Measurements from ENCODE around the gene HEATR3. TPM values are rescaled to one million over a fixed set of nuclear protein-coding genes. Genes with fewer than 3 reads are reported as not detected.

Gene HEATR3
- polyA plus RNA-seq, 4 donors = 18.4 to 23.5 (median 22.4) TPM

GRCh38 chr16:50146479-50147435 lies 81.0 kb downstream of the HEATR3 start:
- no peak for DNase-seq (ENCODE audit: low read depth in 4 of 4, low spot score in 2 of 4)

- DNase-seq (ENCODE audit: low read depth in 4 of 4, low spot score in 2 of 4) = no peak
Measured at GRCh38 chr16:50151322-50151721, 85.6 kb downstream of the HEATR3 start.

GRCh38 chr16:50151756-50152155 lies 86.0 kb downstream of the HEATR3 start:
- no peak for DNase-seq (ENCODE audit: low read depth in 4 of 4, low spot score in 2 of 4)

GRCh38 chr16:50152351-50152806 lies 86.6 kb downstream of the HEATR3 start:
- peak in 1 of 4 donors; percentile 31 for DNase-seq (ENCODE audit: low read depth in 4 of 4, low spot score in 2 of 4)

- DNase-seq (ENCODE audit: low read depth in 4 of 4, low spot score in 2 of 4) = peak; percentile 69 to 82 (median 74)
Measured at GRCh38 chr16:50152807-50153595, 87.2 kb downstream of the HEATR3 start, which contains the start of gene TENT4B. Gene TENT4B (plus strand): TSS chr16:50153306. CDS start chr16:50153622, 316 bp downstream.

GRCh38 chr16:50153596-50154419 lies 88.0 kb downstream of the HEATR3 start:
- no peak for DNase-seq (ENCODE audit: low read depth in 4 of 4, low spot score in 2 of 4)

GRCh38 chr16:50154420-50154950 lies 88.7 kb downstream of the HEATR3 start:
- DNase-seq (ENCODE audit: low read depth in 4 of 4, low spot score in 2 of 4) = no peak

GRCh38 chr16:50155925-50156324 lies 90.2 kb downstream of the HEATR3 start:
- no peak for DNase-seq (ENCODE audit: low read depth in 4 of 4, low spot score in 2 of 4)

Other genes starting within 250 kb of the HEATR3 start
- gene ZNF423, start 209.9 kb upstream of the HEATR3 start, polyA plus RNA-seq (ENCODE audit: insufficient read length in 4 of 4) = 10 to 100 TPM; 24.0 to 32.5 (median 28.8) TPM
- 10 to 100 TPM; 22.7 to 37.3 (median 26.9) TPM for gene CNEP1R1, start 40.7 kb upstream of the HEATR3 start, polyA plus RNA-seq (ENCODE audit: insufficient read length in 4 of 4)
- 10 to 100 TPM; 15.7 to 18.0 (median 16.6) TPM for gene TENT4B, start 87.3 kb downstream of the HEATR3 start, polyA plus RNA-seq (ENCODE audit: insufficient read length in 4 of 4)
- 10 to 100 TPM in 1 of 4 donors, 1 to 10 TPM in 3; 5.2 to 10.9 (median 8.1) TPM for gene ADCY7, start 200.6 kb downstream of the HEATR3 start, polyA plus RNA-seq (ENCODE audit: insufficient read length in 4 of 4)

Data from left renal cortex interstitium (tissue), 4 donors.